COLO668 (cell line): Measurements from ENCODE around the gene MYH14.
"Not testable (repeated sequence)": the region's sequence is repeated elsewhere in the genome, so short reads cannot be mapped to it uniquely, and the experiment has no call there.

ENCODE experiments used
- DNase-seq: peaks from one replicate; lab custom pipeline; 2025; ENCODE audit not compliant: unreplicated experiment; lab: John Stamatoyannopoulos, UW

Gene MYH14

DNA sequence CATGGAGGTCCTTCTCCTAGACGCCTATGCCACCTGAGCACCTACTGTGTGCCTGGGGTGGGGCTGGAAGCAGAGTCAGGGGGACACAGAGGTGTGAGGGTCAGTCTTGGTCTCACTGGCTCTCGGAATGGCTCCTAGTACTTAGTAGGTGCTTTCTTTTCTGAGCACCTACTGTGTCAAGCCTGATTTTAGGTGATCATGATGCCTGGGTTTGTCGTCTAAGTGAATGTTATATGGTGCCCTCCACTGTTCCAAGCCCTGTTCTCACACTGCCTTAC lies 20.0 kb downstream of the MYH14 start:
- no peak for DNase-seq

DNA sequence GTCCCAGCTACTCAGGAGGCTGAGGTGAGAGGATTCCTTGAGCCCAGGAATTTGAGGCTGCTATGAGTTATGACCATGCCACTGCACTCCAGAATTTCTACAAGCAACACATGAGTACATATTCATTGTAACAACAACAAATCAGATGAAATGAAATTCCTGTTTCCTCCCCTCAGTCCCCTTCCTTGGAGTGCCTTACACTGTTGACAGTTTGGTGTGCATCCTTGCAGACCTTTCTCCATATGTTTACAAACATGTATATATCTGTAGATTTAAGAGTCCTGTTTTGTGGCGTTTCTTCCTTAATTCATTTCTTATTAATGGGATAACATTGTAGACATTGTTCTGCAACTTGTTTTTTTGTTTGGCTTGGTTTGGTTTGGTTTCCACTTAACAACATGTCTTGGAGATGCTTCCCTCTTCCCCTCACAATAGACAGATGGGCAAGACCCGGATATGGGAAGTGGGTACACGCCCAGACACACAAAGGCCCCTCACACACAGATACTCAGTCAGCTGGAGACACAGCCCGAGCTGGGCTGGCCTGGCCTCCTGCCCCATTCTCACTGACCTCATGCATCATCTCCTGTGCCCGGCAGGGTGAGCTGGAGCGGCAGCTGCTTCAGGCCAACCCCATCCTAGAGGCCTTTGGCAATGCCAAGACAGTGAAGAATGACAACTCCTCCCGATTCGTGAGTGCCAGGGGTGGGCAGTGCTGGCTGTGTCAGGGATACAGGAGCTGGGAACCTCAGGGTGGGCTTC lies 21.7 kb downstream of the MYH14 start:
- no peak for DNase-seq

DNA sequence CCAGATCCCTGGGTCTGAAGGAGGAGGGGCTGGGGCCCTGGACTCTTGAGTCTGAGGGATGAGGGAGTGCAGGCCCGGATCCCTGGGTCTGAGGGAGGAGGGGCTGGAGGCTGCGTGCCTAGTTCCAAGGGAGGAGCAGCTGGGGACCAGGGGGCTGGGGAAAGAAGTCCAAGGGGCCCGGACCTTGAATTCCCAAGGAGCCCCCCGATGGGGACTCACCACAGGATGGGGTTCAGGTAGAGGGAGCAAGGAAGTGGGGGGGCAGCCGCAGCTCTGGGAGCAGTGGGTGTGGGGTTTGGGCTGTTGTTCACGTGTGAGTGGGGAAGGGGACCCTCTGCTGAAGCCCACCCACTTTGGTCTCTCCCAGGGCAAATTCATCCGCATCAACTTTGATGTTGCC lies 23.1 kb downstream of the MYH14 start:
- DNase-seq: no peak

DNA sequence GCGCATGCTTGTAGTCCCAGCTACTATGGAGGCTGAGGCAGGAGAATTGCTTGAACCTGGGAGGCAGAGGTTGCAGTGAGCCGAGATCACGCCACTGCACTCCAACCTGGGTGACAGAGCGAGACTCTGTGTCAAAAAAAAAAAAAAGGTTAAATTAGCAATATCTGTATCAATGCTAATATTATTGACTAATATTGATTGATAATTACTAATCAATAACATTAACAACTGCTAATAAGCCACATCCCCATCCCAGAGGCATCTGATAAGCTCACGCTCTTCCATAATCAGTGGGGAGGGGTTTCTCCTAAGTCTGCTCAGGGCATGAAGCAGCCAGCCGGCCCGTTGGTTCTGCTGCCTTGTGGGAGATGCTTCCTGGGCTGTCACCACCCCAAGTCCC lies 24.7 kb downstream of the MYH14 start:
- DNase-seq: not testable (repeated sequence)

GRCh38 chr19:50230379-50231351 lies 27.2 kb downstream of the MYH14 start:
- no peak for DNase-seq

DNA sequence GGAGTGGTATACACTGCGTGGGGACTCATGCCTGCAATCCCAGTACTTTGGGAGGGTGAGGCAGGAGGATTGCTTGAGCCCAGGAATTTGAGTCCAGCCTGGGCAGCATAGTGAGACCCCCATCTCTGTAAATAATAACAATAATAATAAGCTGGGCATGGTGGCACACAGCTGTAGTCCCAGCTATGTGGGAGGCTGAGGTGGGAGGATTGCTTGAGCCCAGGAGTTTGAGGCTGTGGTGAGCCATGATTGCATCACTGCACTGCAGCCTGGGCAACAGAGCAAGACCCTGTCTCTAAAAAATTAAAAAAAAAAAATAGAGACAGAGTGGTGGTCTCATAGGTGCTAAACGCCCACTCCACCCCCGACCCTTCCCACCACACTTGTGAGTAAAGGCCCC lies 28.0 kb downstream of the MYH14 start:
- not testable (repeated sequence) for DNase-seq

- DNase-seq: no peak
Measured at GRCh38 chr19:50231821-50232220, 28.4 kb downstream of the MYH14 start.

GRCh38 chr19:50232600-50232999 lies 29.2 kb downstream of the MYH14 start:
- DNase-seq: no peak

DNA sequence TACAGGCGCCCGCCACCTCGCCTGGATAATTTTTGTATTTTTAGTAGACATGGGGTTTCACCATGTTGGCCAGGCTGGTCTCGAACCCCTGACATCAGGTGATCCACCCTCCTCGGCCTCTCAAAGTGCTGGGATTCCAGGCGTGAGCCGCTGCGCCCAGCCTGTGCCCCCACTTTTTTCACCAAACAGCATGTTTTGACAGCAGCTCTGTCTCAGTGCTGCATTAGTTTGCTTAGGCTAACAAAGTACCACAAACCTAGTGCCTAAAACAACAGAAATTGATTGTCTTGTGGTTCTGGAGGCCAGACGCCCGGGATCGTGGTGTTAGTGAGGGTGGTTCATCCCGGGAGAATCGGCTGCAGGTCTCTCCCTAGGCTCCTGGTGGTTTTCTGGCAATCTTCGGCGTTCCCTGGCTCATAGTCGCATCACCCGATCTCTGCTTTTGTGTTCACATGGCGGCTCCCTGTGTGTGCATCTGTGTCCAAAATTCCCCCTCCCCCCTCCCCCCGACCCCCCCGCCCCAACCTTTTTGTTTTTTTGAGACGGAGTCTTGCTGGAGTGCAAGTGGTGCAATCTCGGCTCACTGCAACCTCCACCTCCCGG lies 30.0 kb downstream of the MYH14 start:
- DNase-seq: no peak

DNA sequence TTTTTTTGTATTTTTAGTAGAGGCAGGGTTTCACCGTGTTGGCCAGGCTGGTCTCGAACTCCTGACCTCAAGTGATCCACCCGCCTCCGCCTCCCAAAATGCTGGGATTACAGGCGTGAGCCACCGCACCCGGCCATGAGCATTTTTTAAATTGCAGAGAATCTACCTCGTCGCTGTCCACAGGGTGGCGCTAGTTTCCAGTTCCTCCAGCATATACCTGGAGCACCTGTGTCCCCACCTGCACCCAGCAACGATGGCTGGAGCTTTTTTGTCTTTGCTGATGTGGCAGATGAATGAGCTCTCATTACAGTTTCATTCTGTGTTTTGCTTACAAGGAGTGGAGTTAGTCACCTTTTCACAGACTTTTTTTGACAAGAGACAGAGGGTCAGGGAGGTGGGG lies 34.1 kb downstream of the MYH14 start:
- peak; percentile 45 for DNase-seq

GRCh38 chr19:50238043-50238442 lies 34.6 kb downstream of the MYH14 start:
- no peak for DNase-seq

GRCh38 chr19:50239921-50240590 lies 36.6 kb downstream of the MYH14 start:
- no peak for DNase-seq

DNA sequence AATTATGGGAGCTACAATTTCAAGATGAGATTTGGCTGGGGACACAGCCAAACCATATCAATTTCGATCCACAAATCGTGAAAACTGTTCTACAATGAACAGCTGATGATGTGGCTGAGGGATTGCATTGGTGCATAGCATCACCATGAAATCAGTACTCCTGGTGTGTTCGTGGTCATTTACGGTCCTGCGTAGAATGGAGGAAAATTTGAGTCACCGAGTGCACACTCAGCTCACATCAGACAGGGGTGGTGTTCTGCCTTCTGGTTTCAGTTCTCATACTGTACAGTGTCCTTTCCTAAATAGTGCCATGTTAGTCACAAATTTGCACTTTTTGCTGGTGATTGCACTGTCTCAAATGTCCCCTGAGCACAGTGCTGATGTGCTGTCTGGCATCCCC lies 39.2 kb downstream of the MYH14 start:
- no peak for DNase-seq

GRCh38 chr19:50244695-50245094 lies 41.3 kb downstream of the MYH14 start:
- DNase-seq: no peak

DNA sequence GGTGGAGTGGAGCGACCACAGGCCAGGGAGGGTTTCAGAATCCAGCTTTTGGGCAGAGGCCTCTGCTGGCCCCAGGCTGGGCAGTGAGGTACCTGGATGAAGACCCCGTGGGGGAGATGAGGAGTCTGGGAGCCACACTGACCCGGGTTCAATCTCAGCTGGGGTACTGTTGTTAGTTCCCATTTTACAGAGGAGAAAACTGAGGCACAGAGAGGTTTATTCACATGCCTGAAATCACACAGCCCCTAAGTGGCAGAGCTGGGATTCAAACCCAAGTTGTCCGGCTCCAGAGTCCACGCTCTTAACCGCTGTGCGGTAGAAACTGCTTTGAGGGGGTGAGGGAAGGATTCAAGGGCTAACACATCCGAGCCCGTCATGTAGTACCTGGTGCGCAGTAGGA lies 45.0 kb downstream of the MYH14 start:
- DNase-seq: no peak

DNA sequence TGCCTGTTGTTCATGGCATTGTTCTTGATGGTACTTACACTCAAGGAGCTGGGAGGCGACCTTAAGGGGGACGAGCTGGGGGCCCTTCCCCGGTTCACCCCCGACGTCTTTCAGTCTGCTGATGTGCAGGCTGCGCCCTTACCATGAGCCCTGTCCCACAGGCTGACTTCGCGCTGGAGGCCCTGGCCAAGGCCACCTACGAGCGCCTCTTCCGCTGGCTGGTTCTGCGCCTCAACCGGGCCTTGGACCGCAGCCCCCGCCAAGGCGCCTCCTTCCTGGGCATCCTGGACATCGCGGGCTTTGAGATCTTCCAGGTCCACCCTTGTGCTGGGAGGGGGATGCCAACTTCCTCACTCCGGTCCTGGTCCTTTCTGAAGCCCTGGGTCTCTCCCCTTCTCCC lies 45.4 kb downstream of the MYH14 start:
- no peak for DNase-seq

DNA sequence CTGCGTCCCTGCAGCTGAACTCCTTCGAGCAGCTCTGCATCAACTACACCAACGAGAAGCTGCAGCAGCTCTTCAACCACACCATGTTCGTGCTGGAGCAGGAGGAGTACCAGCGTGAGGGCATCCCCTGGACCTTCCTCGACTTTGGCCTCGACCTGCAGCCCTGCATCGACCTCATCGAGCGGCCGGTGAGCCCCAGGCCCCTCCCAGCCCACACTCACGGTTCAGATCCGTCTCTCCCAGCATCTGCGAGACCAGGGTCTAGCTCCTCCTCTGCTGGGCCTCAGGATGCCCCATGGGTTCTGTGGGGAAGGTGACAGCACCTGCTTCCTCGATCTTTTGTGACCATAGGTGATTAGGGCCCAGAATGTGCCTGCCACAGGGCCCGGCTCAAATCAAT lies 46.2 kb downstream of the MYH14 start:
- DNase-seq: no peak

DNA sequence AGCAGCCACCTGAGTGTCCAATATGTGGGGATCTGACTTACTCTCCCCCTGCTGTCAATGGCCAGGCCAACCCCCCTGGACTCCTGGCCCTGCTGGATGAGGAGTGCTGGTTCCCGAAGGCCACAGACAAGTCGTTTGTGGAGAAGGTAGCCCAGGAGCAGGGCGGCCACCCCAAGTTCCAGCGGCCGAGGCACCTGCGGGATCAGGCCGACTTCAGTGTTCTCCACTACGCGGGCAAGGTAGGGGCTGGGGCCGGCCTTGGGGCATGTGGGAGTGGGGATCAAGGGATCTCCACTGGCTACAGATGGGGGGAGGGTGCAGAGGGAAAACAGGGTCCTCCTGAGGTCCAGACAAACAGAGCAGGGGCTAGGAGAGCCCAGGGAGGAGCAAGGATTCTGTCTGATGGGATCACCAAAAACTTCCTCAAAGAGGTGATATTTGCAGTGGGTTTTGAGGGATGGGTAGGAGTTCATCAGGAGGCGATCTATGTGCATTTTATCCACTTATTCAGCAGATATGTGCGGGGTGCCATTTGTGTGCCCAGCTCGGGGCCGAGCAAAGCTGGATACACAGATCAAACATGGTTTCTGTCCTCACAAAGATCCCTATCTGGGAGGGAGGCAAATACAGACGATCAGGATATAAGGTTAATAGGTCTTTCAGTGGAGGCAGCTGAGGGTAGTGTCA lies 47.2 kb downstream of the MYH14 start:
- no peak for DNase-seq

- DNase-seq: no peak
Measured at GRCh38 chr19:50252111-50252886, 48.9 kb downstream of the MYH14 start.

- DNase-seq: no peak
Measured at GRCh38 chr19:50252887-50253268, 49.5 kb downstream of the MYH14 start.
